ENCODE results near the gene KAT8. TPM values are rescaled to one million over a fixed set of nuclear protein-coding genes. Genes with fewer than 3 reads are reported as not detected.

The KAT8 gene
- total and polyA plus RNA-seq, 2 of the 13 experiments (the other 11 are each of a cell fraction or from before 2014, with no cell fraction given) = 79.0 to 84.2 TPM

DNA sequence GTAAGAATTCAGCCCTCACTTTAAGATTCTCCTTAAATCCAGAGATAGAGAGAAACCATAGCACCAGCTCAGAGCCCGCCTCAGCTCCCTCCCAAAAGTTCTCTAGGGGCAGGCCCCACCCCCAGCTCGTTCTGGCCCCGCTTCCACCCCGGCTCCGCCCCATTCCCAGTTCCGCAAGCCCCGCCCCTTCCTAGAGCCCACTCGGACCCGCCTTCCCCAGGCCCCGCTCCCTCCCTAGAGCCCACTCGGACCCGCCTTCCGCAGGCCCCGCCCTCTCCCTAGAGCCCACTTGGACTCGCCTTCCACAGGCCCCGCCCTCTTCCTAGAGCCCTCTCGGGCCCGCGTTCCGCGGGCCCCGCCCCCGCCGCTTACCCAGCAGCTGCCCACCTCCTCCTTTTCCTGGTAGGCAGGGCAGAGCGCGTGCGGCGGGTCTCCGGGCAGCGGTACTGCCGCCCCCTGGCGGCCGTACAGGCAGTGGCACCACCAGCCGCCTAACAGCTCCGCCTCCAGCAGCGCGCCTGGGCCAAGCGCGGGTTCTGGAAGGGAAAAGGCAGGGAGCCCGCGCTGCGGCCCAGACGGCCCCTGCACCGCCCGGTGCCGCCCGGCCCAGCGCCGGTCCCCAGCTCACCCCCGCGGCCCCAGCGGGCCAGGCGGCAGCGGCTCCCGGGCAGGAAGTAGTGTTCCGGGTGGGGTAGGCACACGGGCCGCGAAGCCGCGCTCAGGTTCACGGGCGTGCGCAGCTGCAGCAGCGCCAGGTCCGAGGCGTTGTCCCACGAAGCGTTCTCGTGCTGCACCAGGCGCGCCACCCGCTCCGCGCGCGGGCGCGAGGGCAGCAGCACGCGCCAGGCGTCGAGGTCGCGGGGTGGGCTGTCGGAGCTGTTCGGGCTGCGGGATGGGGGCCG, 24.9 kb downstream of the KAT8 start (continued):
- TF ChIP-seq, protein P1, sequence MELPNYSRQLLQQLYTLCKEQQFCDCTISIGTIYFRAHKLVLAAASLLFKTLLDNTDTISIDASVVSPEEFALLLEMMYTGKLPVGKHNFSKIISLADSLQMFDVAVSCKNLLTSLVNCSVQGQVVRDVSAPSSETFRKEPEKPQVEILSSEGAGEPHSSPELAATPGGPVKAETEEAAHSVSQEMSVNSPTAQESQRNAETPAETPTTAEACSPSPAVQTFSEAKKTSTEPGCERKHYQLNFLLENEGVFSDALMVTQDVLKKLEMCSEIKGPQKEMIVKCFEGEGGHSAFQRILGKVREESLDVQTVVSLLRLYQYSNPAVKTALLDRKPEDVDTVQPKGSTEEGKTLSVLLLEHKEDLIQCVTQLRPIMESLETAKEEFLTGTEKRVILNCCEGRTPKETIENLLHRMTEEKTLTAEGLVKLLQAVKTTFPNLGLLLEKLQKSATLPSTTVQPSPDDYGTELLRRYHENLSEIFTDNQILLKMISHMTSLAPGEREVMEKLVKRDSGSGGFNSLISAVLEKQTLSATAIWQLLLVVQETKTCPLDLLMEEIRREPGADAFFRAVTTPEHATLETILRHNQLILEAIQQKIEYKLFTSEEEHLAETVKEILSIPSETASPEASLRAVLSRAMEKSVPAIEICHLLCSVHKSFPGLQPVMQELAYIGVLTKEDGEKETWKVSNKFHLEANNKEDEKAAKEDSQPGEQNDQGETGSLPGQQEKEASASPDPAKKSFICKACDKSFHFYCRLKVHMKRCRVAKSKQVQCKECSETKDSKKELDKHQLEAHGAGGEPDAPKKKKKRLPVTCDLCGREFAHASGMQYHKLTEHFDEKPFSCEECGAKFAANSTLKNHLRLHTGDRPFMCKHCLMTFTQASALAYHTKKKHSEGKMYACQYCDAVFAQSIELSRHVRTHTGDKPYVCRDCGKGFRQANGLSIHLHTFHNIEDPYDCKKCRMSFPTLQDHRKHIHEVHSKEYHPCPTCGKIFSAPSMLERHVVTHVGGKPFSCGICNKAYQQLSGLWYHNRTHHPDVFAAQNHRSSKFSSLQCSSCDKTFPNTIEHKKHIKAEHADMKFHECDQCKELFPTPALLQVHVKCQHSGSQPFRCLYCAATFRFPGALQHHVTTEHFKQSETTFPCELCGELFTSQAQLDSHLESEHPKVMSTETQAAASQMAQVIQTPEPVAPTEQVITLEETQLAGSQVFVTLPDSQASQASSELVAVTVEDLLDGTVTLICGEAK (IDR thresholded peaks at IDR 0.05) = no peak
- TF ChIP-seq, protein P1 (CRISPR knock-in tag; IDR thresholded peaks at IDR 0.05) = no peak
- TF ChIP-seq SMARCC2 (IDR thresholded peaks at IDR 0.05) (no peak), ISX (CRISPR knock-in tag; conservative IDR thresholded peaks at IDR 0.05) (no peak), ZBTB38 (CRISPR knock-in tag; IDR thresholded peaks at IDR 0.05) (peak; percentile 81), CBX5 (CRISPR knock-in tag; IDR thresholded peaks at IDR 0.05; ENCODE audit: borderline replicate concordance) (0 out of 2 replicates have a peak, but pooled peaks have one; percentile 47), SMAD9 (CRISPR knock-in tag; IDR thresholded peaks at IDR 0.05) (no peak), SETDB1 (CRISPR knock-in tag; IDR thresholded peaks at IDR 0.05; ENCODE audit: borderline replicate concordance) (no peak), SUZ12 (IDR thresholded peaks at IDR 0.05; ENCODE audit: low read depth, low read length) (no peak), DPF2 (CRISPR knock-in tag; IDR thresholded peaks at IDR 0.05; ENCODE audit: borderline replicate concordance, low read depth) (peak; percentile 35; the same call in 1 of the 2 replicates), ZNF556 (CRISPR knock-in tag; IDR thresholded peaks at IDR 0.05; ENCODE audit: borderline replicate concordance) (peak; percentile 92; the same call in 1 of the 2 replicates), RORA (CRISPR knock-in tag; IDR thresholded peaks at IDR 0.05) (no peak), RAD51 (IDR thresholded peaks at IDR 0.05; ENCODE audit: borderline replicate concordance) (no peak), AHR (CRISPR knock-in tag; IDR thresholded peaks at IDR 0.05) (peak; percentile 88; the same call in 1 of the 2 replicates), FLYWCH1 (CRISPR knock-in tag; IDR thresholded peaks at IDR 0.05) (no peak)
- TF ChIP-seq, protein P2, sequence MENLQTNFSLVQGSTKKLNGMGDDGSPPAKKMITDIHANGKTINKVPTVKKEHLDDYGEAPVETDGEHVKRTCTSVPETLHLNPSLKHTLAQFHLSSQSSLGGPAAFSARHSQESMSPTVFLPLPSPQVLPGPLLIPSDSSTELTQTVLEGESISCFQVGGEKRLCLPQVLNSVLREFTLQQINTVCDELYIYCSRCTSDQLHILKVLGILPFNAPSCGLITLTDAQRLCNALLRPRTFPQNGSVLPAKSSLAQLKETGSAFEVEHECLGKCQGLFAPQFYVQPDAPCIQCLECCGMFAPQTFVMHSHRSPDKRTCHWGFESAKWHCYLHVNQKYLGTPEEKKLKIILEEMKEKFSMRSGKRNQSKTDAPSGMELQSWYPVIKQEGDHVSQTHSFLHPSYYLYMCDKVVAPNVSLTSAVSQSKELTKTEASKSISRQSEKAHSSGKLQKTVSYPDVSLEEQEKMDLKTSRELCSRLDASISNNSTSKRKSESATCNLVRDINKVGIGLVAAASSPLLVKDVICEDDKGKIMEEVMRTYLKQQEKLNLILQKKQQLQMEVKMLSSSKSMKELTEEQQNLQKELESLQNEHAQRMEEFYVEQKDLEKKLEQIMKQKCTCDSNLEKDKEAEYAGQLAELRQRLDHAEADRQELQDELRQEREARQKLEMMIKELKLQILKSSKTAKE (CRISPR knock-in tag; IDR thresholded peaks at IDR 0.05; ENCODE audit: borderline replicate concordance) = no peak
- TF ChIP-seq, protein P3, sequence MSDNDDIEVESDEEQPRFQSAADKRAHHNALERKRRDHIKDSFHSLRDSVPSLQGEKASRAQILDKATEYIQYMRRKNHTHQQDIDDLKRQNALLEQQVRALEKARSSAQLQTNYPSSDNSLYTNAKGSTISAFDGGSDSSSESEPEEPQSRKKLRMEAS (IDR thresholded peaks at IDR 0.05) = peak; percentile 94

Data from HepG2 (cell line).